GM12801 (cell line): ENCODE measurements around the gene UNK.

Source experiments
- TF ChIP-seq, protein P1 (sequence below): IDR thresholded peaks from one replicate; pipeline ENCODE4 v1.5.1; 2011; ENCODE audit warnings: control low read depth; ENCODE audit not compliant: insufficient read length; ENCODE audit errors: extremely low read depth

The UNK gene

DNA sequence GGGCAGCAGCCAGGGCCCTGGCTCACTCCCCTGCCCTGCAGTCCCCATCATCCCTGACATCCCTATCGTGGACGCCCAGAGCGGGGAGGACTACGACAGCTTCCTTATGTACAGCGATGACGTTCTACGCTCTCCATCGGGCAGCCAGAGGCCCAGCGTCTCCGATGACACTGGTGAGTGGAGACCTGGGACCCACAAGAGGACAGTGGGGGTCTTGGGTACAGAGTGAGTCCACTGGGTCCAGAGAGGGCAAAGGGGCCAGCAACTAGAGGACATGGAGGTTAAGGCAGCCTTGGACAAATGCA is 32.2 kb upstream of the UNK start:
- TF ChIP-seq, protein P1, sequence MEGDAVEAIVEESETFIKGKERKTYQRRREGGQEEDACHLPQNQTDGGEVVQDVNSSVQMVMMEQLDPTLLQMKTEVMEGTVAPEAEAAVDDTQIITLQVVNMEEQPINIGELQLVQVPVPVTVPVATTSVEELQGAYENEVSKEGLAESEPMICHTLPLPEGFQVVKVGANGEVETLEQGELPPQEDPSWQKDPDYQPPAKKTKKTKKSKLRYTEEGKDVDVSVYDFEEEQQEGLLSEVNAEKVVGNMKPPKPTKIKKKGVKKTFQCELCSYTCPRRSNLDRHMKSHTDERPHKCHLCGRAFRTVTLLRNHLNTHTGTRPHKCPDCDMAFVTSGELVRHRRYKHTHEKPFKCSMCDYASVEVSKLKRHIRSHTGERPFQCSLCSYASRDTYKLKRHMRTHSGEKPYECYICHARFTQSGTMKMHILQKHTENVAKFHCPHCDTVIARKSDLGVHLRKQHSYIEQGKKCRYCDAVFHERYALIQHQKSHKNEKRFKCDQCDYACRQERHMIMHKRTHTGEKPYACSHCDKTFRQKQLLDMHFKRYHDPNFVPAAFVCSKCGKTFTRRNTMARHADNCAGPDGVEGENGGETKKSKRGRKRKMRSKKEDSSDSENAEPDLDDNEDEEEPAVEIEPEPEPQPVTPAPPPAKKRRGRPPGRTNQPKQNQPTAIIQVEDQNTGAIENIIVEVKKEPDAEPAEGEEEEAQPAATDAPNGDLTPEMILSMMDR: no peak

DNA sequence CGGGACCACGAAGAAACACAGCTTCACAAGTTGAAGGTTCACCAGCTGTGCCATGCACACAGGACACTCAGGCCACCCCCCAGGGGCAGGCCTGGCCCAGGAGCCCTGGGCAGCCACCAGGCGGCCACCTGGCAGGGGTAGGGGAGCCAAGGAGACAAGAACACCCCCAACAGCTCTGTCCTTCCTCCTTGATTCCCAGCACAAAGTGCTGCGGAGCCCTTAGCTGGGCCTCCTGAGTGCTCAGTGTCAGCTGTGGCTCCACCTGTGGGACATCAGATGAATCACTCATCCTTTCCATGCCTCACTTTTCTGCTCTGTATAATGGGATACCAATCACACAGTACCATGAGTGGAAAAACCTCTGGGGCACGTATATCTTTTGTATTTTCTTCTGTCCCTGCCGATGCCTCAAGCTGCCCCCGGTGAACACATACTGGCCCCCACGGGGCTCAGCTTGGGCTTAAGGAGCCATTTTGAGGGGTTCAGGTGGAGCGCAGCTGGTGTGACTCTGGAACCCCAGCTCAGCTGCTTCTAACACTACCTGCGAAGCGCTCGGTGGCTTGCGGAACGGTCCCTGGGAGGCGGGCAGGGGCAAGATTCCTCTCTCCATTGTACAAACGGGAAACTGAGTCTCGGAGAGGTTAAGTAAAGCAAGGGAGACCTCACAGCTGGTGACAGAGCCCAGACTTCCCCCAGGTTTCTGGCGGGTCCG is 31.6 kb upstream of the UNK start:
- TF ChIP-seq, protein P1: no peak

DNA sequence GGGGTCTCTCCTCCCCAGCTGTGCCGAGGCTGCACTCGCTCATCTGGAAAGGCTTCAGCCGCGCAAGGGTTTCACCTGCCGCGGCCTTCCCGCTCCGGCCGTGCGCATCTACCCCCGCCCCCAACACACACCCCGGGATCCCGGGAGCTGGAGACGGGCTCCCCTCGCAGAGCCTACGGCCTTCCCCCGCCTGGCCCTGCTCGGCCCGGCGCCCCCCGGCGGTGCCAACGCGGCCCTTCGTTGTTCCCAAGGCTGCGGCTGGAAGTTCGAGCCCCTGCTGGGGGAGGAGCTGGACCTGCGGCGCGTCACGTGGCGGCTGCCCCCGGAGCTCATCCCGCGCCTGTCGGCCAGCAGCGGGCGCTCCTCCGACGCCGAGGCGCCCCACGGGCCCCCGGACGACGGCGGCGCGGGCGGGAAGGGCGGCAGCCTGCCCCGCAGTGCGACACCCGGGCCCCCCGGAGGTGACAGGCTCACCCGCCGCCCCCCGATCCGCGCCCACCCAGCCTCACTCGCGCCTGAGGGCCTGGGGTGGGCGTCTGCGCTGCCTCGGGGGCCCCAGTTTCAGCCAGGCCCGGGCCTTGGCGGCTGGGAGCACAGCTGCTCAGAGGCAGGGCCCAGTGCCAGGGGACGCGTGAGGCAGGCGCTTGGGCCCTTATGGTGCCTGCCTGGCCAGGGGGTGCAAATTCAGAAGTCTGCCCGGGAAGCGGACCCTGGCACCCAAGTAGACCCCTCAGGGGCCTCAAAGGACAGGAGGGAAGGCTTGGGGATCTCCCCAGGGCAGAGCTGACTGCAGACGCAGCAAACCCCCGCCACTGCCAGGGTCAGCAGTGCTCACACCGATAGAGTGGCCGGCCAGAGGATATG is 30.9 kb upstream of the UNK start:
- TF ChIP-seq, protein P1: no peak

DNA sequence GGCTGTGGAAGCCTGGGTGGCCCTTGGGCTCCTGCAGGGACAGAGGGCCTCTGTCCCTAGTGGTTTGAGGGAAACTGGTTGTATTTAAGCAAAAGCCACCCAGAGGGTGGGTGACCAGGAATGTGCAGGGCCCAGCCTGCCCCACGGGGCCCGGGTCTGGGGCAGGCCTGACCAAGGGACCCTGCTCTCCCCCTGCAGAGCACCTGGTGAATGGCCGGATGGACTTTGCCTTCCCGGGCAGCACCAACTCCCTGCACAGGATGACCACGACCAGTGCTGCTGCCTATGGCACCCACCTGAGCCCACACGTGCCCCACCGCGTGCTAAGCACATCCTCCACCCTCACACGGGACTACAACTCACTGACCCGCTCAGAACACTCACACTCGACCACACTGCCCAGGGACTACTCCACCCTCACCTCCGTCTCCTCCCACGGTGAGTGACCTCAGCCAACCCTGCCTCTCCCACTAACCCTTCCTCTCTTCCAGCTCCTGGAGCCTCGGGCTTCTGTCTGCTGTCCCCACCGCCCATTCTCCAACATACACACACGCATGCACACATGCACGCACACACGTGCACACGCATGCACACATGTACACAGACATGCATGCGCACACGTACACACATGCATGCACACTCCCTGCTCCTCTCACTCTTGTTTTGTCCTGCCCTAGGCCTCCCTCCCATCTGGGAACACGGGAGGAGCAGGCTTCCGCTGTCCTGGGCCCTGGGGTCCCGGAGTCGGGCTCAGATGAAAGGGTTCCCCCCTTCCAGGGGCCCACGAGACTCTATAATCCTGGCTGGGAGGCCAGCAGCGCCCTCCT is 30.0 kb upstream of the UNK start:
- TF ChIP-seq, protein P1: no peak

DNA sequence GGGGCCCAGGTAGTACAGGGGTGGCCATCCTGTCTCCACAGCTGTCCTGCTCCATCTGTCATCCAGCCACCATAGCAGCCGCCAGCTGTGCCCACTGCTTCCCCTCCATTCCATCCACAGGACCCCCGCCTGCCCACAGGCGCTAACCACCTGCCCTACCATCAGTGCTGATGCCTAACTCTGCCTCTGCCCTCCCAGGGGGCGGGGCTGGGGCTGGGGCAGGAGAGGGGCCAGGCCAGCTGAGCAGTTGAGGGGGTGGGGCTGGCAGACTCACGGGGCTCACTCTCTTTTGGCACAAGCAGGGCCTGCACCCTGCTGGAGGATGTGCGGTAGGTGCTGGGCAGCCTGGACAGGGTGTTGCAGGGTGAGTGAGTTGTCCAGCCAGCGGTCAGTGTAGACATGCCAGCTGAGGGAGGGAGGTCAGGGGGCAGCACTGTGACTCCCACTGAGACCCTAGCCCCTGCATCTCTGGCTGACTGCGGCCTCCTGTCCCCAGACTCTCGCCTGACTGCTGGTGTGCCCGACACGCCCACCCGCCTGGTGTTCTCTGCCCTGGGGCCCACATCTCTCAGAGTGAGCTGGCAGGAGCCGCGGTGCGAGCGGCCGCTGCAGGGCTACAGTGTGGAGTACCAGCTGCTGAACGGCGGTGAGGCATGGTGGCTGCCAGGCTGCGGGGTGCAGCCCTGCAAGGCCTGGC is 29.3 kb upstream of the UNK start:
- TF ChIP-seq, protein P1: no peak

DNA sequence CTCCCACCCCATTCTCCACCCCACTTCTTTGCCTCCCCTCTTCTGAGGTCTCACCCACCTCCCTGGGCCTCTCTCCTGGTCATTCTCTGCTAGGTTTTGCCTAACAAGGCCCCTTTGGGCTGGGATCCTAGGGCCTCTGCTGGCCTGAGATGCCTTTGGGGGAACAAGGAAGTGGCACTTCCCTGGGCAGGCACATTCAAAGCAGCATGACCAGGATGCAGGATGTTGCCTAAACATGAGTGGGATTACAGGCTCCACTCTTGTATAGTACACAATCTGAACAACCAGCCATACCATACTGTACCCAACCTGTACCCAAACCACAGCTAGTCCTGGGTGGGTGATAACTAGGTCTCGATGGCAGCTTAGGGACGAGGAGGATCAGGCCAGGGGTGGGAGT is 28.6 kb upstream of the UNK start:
- TF ChIP-seq, protein P1: no peak
